Left lung (tissue), 10 donors: ENCODE measurements around the gene IL4R. TPM values are rescaled to one million over a fixed set of nuclear protein-coding genes. Genes with fewer than 3 reads are reported as not detected.

Experiments used
- ATAC-seq: fragments of 200-7000 bp; cut with Tn5 transposase; one replicate; pipeline ENCODE4 v1.9.1; 2020; ENCODE audit warnings: moderate library complexity
- DNase-seq, 4 donors: peaks; one replicate each; pipeline ENCODE4 v3.0.0-alpha.2; 2013 to 2020
- H3K27ac ChIP-seq, 2 donors: fragments of 200-600 bp; sonication (generic) in 1 of 2; one replicate each; pipeline versions ENCODE4 v1.5.0 to v1.8.0; 2020 to 2021
- H3K27me3 ChIP-seq, 2 donors: fragments of 200-600 bp; sonication (generic) in 1 of 2; one replicate each; pipeline versions ENCODE4 v1.5.0 to v1.8.0; 2020 to 2021
- H3K36me3 ChIP-seq, 2 donors: fragments of 200-600 bp; sonication (generic) in 1 of 2; one replicate each; pipeline versions ENCODE4 v1.5.0 to v1.8.0; 2020 to 2021
- H3K4me1 ChIP-seq, 2 donors: fragments of 200-600 bp; one replicate each; pipeline ENCODE4 v1.8.0; 2021
- H3K4me3 ChIP-seq, 2 donors: fragments of 200-600 bp; sonication (generic) in 1 of 2; one replicate each; pipeline versions ENCODE4 v1.5.0 to v1.8.0; 2020 to 2021; ENCODE audit warnings: mild to moderate bottlenecking in 1 of 2
- H3K9me3 ChIP-seq, 2 donors: fragments of 200-600 bp; sonication (generic) in 1 of 2; one replicate each; pipeline versions ENCODE4 v1.5.0 to v1.8.0; 2020 to 2021
- CTCF ChIP-seq, 2 donors: fragments of 200-600 bp; sonication (generic) in 1 of 2; IDR thresholded peaks; one replicate each; pipeline versions ENCODE4 v1.5.0 to v1.8.0; 2021; ENCODE audit warnings: antibody characterized with exemption in 2 of 2
- intact Hi-C, 2 donors: fragments of 100-400 bp; cut with DNase I; formaldehyde crosslinking; loops; one replicate each; pipeline versions ENCODE4 v1.11.2 to v1.14.2; 2022
- polyA plus RNA-seq, 6 donors: library from polyadenylated mRNA; unstranded; fragments of 120-200 nt; gene quantifications; one replicate each; pipeline ENCODE4 v1.2.1, GENCODE V29; 2013; ENCODE audit not compliant: insufficient read length in 6 of 6
- total RNA-seq, 2 donors: library from RNA; stranded (reverse); fragmentation: NEBNext Ultra II Directional; extraction: Animal tissue kit (Norgen Biotek cat#: 25700); gene quantifications; one replicate each; pipeline ENCODE4 v1.2.1, GENCODE V29; 2021
- donor health status: DM: no; HTN: yes; CAD: no.
- donor health status: DM: no; HTN: no; CAD: no.

IL4R gene
- total and polyA plus RNA-seq, 8 donors: 29.4 to 133 (median 35.9) TPM

- intact Hi-C loops: loop anchor here in 1 of 2 donors (10.0 kb wide), 1 partner anchor 74 kb away; no protein-coding TSS in a partner anchor
- peaks cover 0 to 25% of the 10 kb centered on the region in 2 donors for H3K36me3 ChIP-seq
- H3K4me3 ChIP-seq: peak overlapping the region in 1 of 2 donors; percentile 95
- no peaks in the 10 kb centered on the region for H3K27me3 ChIP-seq
- peaks cover 49 to 92% of the 10 kb centered on the region in 2 donors for H3K4me1 ChIP-seq
- no peak for TF ChIP-seq CTCF (IDR thresholded peaks at IDR 0.05)
- peak overlapping the region; percentile 72 to 100 for H3K27ac ChIP-seq
- H3K9me3 ChIP-seq: no peaks in the 10 kb centered on the region
- ATAC-seq: peak; percentile 37
- DNase-seq: peak in 3 of 4 donors; percentile 47 to 90 (median 77)
Observed at GRCh38 chr16:27318392-27319256, 4.8 kb downstream of the IL4R start.

GRCh38 chr16:27319257-27319965 lies 5.6 kb downstream of the IL4R start:
- Histone ChIP-seq H3K36me3 (peaks cover 0 to 25% of the 10 kb centered on the region in 2 donors), H3K27ac (peak overlapping the region; percentile 72 to 100), H3K27me3 (no peaks in the 10 kb centered on the region), H3K4me3 (peak overlapping the region in 1 of 2 donors; percentile 95), H3K9me3 (no peaks in the 10 kb centered on the region), H3K4me1 (peaks cover 54 to 100% of the 10 kb centered on the region in 2 donors)
- intact Hi-C loops: loop anchor here in 1 of 2 donors (10.0 kb wide), 1 partner anchor 75 kb away; no protein-coding TSS in a partner anchor
- DNase-seq (no peak), ATAC-seq (no peak)
- no peak for TF ChIP-seq CTCF (IDR thresholded peaks at IDR 0.05)

GRCh38 chr16:27320261-27321012 lies 6.7 kb downstream of the IL4R start:
- H3K4me3 ChIP-seq: no peak overlapping the region
- no peak for ATAC-seq
- H3K27me3 ChIP-seq: no peaks in the 10 kb centered on the region

More at GRCh38 chr16:27320261-27321012, 6.7 kb downstream of the IL4R start:
- peak overlapping the region; percentile 45 to 100 for H3K27ac ChIP-seq
- intact Hi-C loops: no loop called here
- peaks cover 0 to 31% of the 10 kb centered on the region in 2 donors for H3K36me3 ChIP-seq
- H3K9me3 ChIP-seq: no peaks in the 10 kb centered on the region
- no peak for TF ChIP-seq CTCF (IDR thresholded peaks at IDR 0.05)
- DNase-seq: no peak
- peaks cover 49 to 100% of the 10 kb centered on the region in 2 donors for H3K4me1 ChIP-seq
